HEK293 (cell line): ENCODE data around the gene MAD2L2.

ENCODE experiments used
- CTCF ChIP-seq: fragments of 450-650 bp; formaldehyde crosslinking; IDR thresholded peaks from 2 replicates; pipeline ENCODE4 v1.5.1; 2016; ENCODE audit warnings: missing biosample characterization, missing genetic modification characterization
- SCRT1 ChIP-seq: fragments of 450-650 bp; formaldehyde crosslinking; IDR thresholded peaks from 2 replicates; pipeline ENCODE4 v1.5.1; 2016; ENCODE audit warnings: missing biosample characterization, missing genetic modification characterization, borderline replicate concordance
- ZEB2 ChIP-seq: fragments of 450-650 bp; formaldehyde crosslinking; IDR thresholded peaks from 2 replicates; pipeline ENCODE4 v1.5.1; 2016; ENCODE audit warnings: missing biosample characterization, missing genetic modification characterization
- ZNF274 ChIP-seq, 2 experiments: fragments of 200-500 bp in 1 of 2; fragments of 450-650 bp in 1 of 2; sonication (Bioruptor generic) in 1 of 2; formaldehyde crosslinking in 1 of 2; IDR thresholded peaks; 2 replicates each; pipeline versions ENCODE4 v1.5.1 to v1.6.1; 2014 to 2016; ENCODE audit warnings: borderline replicate concordance in 1 of 2, inconsistent platforms in 1 of 2, low read length in 1 of 2, missing biosample characterization in 1 of 2, missing genetic modification characterization in 1 of 2
- TF ChIP-seq, protein P1 (sequence below): fragments of 450-650 bp; formaldehyde crosslinking; IDR thresholded peaks from 2 replicates; pipeline ENCODE4 v1.5.1; 2016; ENCODE audit warnings: missing biosample characterization, missing genetic modification characterization
- TF ChIP-seq, protein P2 (sequence below): fragments of 450-650 bp; formaldehyde crosslinking; IDR thresholded peaks from 2 replicates; pipeline ENCODE4 v1.5.1; 2016; ENCODE audit warnings: missing biosample characterization, missing genetic modification characterization, borderline replicate concordance

DNA sequence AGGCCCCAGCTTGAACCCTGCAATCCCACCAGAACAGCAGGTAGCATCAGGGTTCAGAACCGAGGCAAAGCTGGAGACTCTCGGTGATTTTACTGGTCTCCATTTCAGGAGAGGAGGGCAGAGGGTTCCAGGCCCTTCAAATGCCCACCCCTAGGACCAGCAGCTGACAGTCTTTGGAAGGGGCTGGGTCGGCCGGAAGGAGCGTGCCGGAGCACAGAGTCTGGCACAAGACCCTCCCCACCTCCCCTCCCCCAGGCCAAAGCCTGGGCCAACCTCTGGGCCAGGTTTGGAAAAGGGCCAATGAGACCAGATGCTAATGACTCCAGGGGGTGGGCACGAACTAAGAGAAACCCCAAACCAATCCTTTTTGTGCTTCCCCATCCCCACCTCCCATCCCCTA is 33.6 kb downstream of the MAD2L2 start:
- no peak for TF ChIP-seq ZEB2 (tag by site-specific recombination)
- TF ChIP-seq ZNF274 (IDR thresholded peaks at IDR 0.05; ENCODE audit: low read length): no peak
- TF ChIP-seq ZNF274 (tag by site-specific recombination; IDR thresholded peaks at IDR 0.05; ENCODE audit: borderline replicate concordance): no peak
- TF ChIP-seq SCRT1: no peak
- TF ChIP-seq, protein P1, sequence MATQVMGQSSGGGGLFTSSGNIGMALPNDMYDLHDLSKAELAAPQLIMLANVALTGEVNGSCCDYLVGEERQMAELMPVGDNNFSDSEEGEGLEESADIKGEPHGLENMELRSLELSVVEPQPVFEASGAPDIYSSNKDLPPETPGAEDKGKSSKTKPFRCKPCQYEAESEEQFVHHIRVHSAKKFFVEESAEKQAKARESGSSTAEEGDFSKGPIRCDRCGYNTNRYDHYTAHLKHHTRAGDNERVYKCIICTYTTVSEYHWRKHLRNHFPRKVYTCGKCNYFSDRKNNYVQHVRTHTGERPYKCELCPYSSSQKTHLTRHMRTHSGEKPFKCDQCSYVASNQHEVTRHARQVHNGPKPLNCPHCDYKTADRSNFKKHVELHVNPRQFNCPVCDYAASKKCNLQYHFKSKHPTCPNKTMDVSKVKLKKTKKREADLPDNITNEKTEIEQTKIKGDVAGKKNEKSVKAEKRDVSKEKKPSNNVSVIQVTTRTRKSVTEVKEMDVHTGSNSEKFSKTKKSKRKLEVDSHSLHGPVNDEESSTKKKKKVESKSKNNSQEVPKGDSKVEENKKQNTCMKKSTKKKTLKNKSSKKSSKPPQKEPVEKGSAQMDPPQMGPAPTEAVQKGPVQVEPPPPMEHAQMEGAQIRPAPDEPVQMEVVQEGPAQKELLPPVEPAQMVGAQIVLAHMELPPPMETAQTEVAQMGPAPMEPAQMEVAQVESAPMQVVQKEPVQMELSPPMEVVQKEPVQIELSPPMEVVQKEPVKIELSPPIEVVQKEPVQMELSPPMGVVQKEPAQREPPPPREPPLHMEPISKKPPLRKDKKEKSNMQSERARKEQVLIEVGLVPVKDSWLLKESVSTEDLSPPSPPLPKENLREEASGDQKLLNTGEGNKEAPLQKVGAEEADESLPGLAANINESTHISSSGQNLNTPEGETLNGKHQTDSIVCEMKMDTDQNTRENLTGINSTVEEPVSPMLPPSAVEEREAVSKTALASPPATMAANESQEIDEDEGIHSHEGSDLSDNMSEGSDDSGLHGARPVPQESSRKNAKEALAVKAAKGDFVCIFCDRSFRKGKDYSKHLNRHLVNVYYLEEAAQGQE: no peak
- TF ChIP-seq, protein P2, sequence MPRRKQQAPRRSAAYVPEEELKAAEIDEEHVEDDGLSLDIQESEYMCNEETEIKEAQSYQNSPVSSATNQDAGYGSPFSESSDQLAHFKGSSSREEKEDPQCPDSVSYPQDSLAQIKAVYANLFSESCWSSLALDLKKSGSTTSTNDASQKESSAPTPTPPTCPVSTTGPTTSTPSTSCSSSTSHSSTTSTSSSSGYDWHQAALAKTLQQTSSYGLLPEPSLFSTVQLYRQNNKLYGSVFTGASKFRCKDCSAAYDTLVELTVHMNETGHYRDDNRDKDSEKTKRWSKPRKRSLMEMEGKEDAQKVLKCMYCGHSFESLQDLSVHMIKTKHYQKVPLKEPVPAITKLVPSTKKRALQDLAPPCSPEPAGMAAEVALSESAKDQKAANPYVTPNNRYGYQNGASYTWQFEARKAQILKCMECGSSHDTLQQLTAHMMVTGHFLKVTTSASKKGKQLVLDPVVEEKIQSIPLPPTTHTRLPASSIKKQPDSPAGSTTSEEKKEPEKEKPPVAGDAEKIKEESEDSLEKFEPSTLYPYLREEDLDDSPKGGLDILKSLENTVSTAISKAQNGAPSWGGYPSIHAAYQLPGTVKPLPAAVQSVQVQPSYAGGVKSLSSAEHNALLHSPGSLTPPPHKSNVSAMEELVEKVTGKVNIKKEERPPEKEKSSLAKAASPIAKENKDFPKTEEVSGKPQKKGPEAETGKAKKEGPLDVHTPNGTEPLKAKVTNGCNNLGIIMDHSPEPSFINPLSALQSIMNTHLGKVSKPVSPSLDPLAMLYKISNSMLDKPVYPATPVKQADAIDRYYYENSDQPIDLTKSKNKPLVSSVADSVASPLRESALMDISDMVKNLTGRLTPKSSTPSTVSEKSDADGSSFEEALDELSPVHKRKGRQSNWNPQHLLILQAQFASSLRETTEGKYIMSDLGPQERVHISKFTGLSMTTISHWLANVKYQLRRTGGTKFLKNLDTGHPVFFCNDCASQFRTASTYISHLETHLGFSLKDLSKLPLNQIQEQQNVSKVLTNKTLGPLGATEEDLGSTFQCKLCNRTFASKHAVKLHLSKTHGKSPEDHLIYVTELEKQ: no peak
- no peak for TF ChIP-seq CTCF (tag by site-specific recombination)
